Spinal cord (tissue), 10 donors: ENCODE data around the gene FLVCR1. TPM values are rescaled to one million over a fixed set of nuclear protein-coding genes. Genes with fewer than 3 reads are reported as not detected.
A peak's percentile ranks its signal among the peaks of the same experiment; 100 is the strongest.

Experiments
- DNase-seq, 6 donors: peaks; one replicate each; pipeline versions ENCODE4 v3.0.0 to v3.0.0-alpha.2; 2013 to 2015; ENCODE audit warnings: low spot score in 6 of 6, low read depth in 4 of 6
- H3K27ac ChIP-seq: one replicate; pipeline ENCODE4 v1.5.1; 2013; ENCODE audit warnings: low read depth, low read length, control low read depth
- H3K27me3 ChIP-seq: one replicate; pipeline ENCODE4 v1.6.1; 2013; ENCODE audit warnings: low read length; ENCODE audit not compliant: control insufficient read depth, insufficient read depth
- H3K36me3 ChIP-seq: one replicate; pipeline ENCODE4 v1.6.1; 2013; ENCODE audit warnings: low read length; ENCODE audit not compliant: control insufficient read depth, insufficient read depth
- H3K4me1 ChIP-seq: one replicate; pipeline ENCODE4 v1.6.1; 2013; ENCODE audit warnings: low read length; ENCODE audit not compliant: control insufficient read depth, insufficient read depth
- H3K4me3 ChIP-seq: one replicate; pipeline ENCODE4 v1.5.1; 2013; ENCODE audit warnings: low read depth, low read length, control low read depth
- H3K9me3 ChIP-seq: one replicate; pipeline ENCODE4 v1.6.1; 2013; ENCODE audit warnings: low read length; ENCODE audit not compliant: control insufficient read depth, insufficient read depth
- WGBS: methylation state at CpG from one replicate; pipeline ENCODE4 v1.1.5; 2013; ENCODE audit warnings: missing lambda C conversion rate; ENCODE audit not compliant: insufficient coverage; 5-methylcytosine and 5-hydroxymethylcytosine counted together
- long read RNA-seq, 4 donors: transcript quantifications; one replicate each; lab custom pipeline, GENCODE V29; 2026
- polyA plus RNA-seq, 2 donors: library from polyadenylated mRNA; unstranded; fragments of 120-200 nt; gene quantifications; one replicate each; pipeline ENCODE4 v1.2.1, GENCODE V29; 2013; ENCODE audit not compliant: insufficient read length in 2 of 2
- total RNA-seq, 2 donors: library from RNA; depleted of rRNA in 1 of 2; stranded (reverse); fragments of 120-200 nt in 1 of 2; fragments of >200 nt in 1 of 2; gene quantifications; one replicate each; pipeline versions ENCODE4 v1.2.3 to v1.2.4, GENCODE V29; 2013 to 2014
- donor health status: healthy.

Gene FLVCR1
- total RNA-seq (10 to 100 TPM; 15.2 to 30.5 TPM), polyA plus RNA-seq (10 to 100 TPM; 16.5 to 22.2 TPM)
- long read RNA-seq, donor 1, full-length matches to known transcripts: 4 of 17 reads
- long read RNA-seq, donor 1, partial matches to known transcripts: 13 of 17 reads
- long read RNA-seq, donor 1, other reads (novel, unspliced or antisense): 0 of 17 reads
- long read RNA-seq, donor 2: 0 reads
- long read RNA-seq, donor 3: 0 reads
- long read RNA-seq, donor 4, full-length matches to known transcripts: 1 of 1 reads
- long read RNA-seq, donor 4, partial matches to known transcripts: 0 of 1 reads
- long read RNA-seq, donor 4, other reads (novel, unspliced or antisense): 0 of 1 reads

DNA sequence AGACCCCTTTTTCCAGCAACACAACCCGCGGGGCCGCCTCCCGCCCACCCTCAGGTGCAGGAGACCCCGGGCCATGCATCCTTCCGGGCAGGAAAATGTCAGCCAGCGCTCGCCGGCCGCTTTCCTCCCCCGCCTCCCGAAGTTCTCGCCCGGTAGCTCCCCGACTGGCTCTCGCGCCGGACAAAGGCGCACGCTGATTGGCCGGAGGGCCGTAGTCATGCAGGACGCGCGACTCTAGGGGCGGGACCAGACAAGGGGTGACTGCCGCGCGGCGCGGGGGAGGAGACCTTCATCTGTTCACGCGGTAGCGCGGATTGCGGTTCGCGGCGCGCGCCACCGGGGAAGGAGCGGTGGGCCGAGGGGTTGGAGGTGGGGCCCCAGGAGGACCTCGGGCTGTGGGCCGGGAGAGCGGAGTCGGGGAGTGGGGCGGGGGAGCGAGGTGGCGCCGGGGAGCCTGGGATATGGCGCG is at the start of gene FLVCR1:
FLVCR1 (plus strand) TSS at position 284 of the 469 bp plus-strand sequence; CDS start at position 462, 178 bp downstream.
- H3K9me3 ChIP-seq: no peaks in the 10 kb centered on the region
- peaks cover 2% of the 10 kb centered on the region for H3K36me3 ChIP-seq
- peak within 1 kb of the TSS; percentile 71 for H3K4me3 ChIP-seq
- H3K27ac ChIP-seq: peak within 1 kb of the TSS; percentile 91
- no peaks in the 10 kb centered on the region for H3K27me3 ChIP-seq
- peaks cover 29% of the 10 kb centered on the region for H3K4me1 ChIP-seq
- 0% methylated on average over 54 of the region's 54 CpGs for WGBS
- peak; percentile 86 to 99 (median 94) for DNase-seq

DNA sequence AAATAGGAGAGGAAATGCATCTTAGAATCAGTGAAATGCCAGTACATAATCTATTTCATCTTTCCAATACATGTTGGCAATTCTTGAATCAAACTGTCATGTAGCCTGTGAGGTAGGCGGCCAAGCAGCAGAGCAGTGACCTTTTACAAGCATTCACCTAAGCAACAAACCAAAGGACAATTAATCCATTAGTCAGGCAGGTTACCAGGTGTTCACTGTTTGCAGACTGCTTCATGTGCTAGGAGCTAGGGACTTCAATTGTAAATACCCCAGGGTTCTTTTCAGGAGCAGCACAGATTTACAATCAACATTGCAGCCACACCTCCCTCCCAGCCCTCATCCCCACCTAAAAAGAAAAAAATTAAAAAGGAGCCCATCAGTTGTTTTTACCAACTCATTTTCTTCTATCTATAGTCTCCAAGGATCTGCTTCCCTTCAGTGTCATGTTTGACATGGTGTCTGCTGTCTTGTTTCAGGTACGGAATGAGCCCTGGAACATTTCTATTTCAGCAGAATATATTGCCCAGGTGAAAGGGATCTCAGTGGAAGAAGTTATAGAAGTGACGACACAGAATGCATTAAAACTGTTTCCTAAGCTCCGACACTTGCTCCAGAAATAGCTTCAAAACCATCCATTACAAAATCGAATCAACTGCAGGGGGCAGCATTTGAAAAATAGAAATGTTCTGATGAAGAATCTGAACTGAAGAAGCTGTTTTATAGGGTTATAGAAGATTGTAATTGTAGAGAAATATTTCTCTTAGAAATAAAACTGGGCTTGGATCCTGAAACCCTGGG is 43.3 kb upstream of the FLVCR1 start:
- DNase-seq: peak in 5 of 6 donors; percentile 17 to 77 (median 38)
- WGBS: 80% methylated on average over 1 of the region's 5 CpGs
- Histone ChIP-seq H3K27ac (no peak overlapping the region), H3K27me3 (no peaks in the 10 kb centered on the region), H3K4me3 (no peak overlapping the region), H3K9me3 (no peaks in the 10 kb centered on the region), H3K4me1 (no peaks in the 10 kb centered on the region), H3K36me3 (peaks cover 10% of the 10 kb centered on the region)

DNA sequence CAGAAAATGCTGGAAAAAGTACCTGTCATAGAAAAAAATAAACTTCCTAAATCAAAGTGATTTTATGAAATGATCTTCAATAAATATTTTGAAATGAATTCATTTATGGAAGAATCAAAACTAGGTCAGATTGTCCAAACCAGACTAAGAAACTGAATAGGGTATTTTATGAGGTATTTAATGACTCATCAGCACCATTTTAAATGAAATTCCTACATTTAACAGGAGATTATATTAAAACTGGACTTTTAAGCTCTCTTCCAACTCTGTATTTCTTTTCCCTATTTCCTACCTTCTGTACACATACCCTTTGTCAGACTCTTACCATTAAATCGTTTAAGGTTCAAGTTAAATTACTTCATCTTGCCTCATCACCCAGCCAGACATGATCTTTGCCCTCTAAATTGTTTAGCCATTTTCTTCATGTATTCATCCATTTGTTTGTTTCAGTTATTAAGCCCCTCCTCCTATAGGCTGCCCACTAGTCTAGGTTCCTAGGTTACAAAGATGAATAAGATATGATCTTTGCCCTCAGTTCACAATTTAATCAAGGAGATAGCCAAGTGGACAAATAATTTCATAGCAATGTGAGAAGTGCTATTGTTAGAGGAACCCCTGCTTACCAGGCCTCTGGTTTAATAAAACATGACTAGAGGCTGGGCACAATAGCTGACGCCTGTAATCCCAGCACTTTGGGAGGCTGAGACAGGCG is 41.4 kb upstream of the FLVCR1 start:
- Histone ChIP-seq H3K9me3 (no peaks in the 10 kb centered on the region), H3K27me3 (no peaks in the 10 kb centered on the region), H3K36me3 (peaks cover 4% of the 10 kb centered on the region), H3K4me3 (no peak overlapping the region), H3K27ac (no peak overlapping the region), H3K4me1 (no peaks in the 10 kb centered on the region)
- 67% methylated on average over 3 of the region's 3 CpGs for WGBS
- DNase-seq: no peak

DNA sequence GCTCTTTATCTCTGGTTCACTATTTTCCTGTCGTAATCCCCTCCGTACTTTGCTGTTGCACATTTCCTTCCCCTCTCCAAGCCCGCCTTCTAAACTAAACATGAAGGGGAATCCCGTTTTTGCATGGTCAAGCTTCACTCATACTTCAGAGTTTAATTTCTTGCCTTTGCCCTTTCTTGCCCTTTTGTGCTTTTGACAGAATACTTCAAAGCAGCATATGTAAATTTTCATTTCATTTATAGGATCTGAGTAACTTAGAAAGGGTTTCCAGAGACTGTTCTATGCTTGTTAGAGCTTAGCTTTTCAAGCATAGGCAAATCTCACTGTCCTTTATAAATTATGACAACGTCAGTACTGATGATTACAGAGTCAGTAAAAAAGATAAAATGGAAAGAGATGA is 38.3 kb upstream of the FLVCR1 start:
- no peaks in the 10 kb centered on the region for H3K27me3 ChIP-seq
- DNase-seq: no peak
- H3K27ac ChIP-seq: no peak overlapping the region
- H3K36me3 ChIP-seq: no peaks in the 10 kb centered on the region
- no peak overlapping the region for H3K4me3 ChIP-seq
- 94% methylated on average over 3 of the region's 5 CpGs for WGBS
- H3K4me1 ChIP-seq: no peaks in the 10 kb centered on the region
- no peaks in the 10 kb centered on the region for H3K9me3 ChIP-seq

DNA sequence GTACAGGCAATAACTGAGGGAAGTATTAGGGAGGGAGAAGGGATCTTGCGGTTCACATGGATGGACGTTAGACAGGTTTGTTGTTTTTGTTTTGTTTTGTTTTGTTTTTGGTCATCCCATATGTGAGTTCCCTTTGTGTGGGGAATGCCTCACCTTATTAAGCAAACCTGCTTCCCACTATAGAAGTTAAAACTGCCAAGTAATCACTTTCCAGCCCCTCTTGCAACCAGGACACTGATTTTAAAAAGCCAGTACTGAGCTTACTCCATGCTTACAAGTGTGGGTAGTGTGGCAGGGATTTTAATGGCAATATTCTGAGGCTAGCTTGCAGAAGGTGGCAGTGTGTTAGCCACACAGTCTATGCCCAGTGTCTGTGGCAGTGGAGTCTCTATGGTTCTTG is 37.1 kb upstream of the FLVCR1 start:
- Histone ChIP-seq H3K27me3 (no peaks in the 10 kb centered on the region), H3K36me3 (no peaks in the 10 kb centered on the region), H3K4me3 (no peak overlapping the region), H3K27ac (no peak overlapping the region), H3K9me3 (no peaks in the 10 kb centered on the region), H3K4me1 (no peaks in the 10 kb centered on the region)
- no CpG with 5 or more reads among the region's 2 CpGs for WGBS
- no peak for DNase-seq

DNA sequence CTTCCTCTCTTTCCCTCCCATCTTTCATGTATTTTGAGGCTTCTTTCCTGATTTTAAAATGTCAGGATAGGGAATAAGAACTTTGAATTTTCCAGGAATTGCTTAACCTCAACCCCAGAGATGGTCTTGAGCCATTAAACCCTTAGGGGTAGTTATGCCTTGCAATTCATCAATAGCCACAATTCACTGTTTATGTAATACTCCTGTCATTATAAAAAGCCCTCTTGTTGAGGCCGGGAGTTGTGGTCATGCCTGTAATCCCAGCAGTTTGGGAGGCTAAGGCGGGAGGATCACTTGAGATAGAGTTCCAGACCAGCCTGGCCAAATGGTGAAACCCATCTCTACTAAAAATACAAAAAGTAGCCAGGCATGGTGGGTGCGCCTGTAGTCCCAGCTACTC is 35.1 kb upstream of the FLVCR1 start:
- WGBS: 100% methylated on average over 2 of the region's 3 CpGs
- H3K4me1 ChIP-seq: no peaks in the 10 kb centered on the region
- no peak overlapping the region for H3K27ac ChIP-seq
- H3K9me3 ChIP-seq: no peaks in the 10 kb centered on the region
- H3K36me3 ChIP-seq: no peaks in the 10 kb centered on the region
- no peak overlapping the region for H3K4me3 ChIP-seq
- no peaks in the 10 kb centered on the region for H3K27me3 ChIP-seq
- no peak for DNase-seq

DNA sequence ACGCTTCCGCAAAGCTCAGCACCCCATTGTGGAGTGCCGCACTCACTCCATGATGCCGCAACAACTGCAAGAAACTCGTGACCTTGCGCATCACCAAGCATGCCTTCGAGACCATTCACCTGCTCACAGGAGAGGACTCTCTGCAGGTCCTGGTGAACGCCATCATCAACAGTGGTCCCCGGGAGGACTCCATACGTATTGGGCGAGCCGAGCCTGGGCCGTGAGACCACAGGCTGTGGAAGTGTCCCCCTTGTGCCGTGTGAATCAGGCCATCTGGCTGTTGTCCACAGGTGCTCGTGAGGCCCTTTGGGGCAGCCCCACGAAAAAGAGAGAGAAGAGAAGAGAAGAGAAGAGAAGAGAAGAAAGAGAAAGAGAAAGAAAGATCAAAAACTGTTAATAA is 33.9 kb upstream of the FLVCR1 start:
- WGBS: 99% methylated on average over 13 of the region's 16 CpGs
- H3K4me1 ChIP-seq: no peaks in the 10 kb centered on the region

DNA sequence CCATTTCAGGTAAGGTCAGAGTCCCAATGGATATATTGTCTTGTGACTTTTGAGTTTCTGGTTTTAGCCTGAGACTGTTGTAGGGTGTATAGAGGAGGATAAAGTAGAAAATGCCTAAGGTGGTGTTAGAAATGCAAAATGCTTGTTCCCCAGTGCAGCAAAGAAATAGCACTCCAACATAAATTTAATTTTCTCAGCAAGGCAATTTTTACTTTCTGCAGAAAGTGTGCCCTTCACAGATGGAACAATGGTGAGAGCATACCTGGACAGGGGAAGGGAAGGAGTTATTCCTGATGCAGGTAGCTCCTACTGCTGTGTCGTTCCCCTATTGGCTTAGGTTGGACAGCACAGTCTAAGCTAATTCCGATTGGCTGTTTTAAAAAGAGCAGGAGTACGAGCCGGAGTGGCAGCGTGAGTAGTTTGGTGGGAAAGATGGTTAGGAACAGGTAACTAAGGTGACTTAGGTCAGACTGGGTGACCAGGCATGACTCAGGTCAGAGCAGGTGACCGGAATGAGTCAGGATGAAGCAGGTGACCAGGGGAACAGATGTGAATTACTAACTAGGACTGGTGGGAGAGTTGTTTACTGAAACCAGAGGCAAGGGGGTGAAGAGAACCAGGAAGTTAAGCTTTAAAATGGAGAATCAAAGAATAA is 32.1 kb upstream of the FLVCR1 start:
- Histone ChIP-seq H3K9me3 (no peaks in the 10 kb centered on the region), H3K4me1 (no peaks in the 10 kb centered on the region), H3K4me3 (no peak overlapping the region), H3K27me3 (no peaks in the 10 kb centered on the region), H3K27ac (no peak overlapping the region), H3K36me3 (no peaks in the 10 kb centered on the region)
- no peak for DNase-seq
- WGBS: 93% methylated on average over 6 of the region's 6 CpGs

More for the DNA sequence above, 33.9 kb upstream of the FLVCR1 start:
- no peak overlapping the region for H3K4me3 ChIP-seq
- DNase-seq: no peak
- H3K27me3 ChIP-seq: no peaks in the 10 kb centered on the region
- no peaks in the 10 kb centered on the region for H3K9me3 ChIP-seq
- H3K36me3 ChIP-seq: no peaks in the 10 kb centered on the region
- H3K27ac ChIP-seq: no peak overlapping the region

DNA sequence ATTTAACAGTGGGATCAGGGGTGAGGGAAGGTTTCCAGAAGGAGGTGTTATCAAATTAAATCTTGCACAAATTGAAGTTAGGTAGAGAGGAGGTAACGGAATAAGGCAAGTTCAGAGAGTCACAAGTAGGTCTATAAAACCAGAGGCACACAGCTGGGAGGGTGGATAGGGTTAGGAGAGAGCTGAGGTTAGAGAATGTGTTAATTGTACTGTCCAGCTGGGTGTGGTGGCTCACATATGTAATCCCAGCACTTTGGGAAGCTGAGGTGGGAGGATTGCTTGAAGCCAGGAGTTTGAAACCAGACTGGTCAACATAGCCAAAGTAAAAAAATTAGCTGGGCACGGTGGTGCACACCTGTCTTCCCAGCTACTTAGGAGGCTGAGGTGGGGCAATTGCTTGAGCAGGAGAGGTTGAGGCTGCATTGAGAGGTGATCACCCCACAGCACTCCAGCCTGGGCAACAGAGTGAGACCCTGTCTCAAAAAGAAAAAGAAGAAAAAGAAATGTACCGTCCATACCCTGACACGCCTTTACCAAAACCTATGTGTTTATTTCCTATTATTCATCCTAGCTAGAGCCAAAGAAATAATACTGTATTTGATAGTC is 30.8 kb upstream of the FLVCR1 start:
- H3K4me1 ChIP-seq: no peaks in the 10 kb centered on the region
- no peak for DNase-seq
- 100% methylated on average over 2 of the region's 4 CpGs for WGBS

More for the DNA sequence above, 30.8 kb upstream of the FLVCR1 start:
- no peaks in the 10 kb centered on the region for H3K27me3 ChIP-seq
- H3K27ac ChIP-seq: no peak overlapping the region
- no peaks in the 10 kb centered on the region for H3K9me3 ChIP-seq
- no peak overlapping the region for H3K4me3 ChIP-seq
- no peaks in the 10 kb centered on the region for H3K36me3 ChIP-seq
